ENCODE results near the gene BCL2.
A peak's percentile ranks its signal among the peaks of the same experiment; 100 is the strongest.

Gene BCL2

DNA sequence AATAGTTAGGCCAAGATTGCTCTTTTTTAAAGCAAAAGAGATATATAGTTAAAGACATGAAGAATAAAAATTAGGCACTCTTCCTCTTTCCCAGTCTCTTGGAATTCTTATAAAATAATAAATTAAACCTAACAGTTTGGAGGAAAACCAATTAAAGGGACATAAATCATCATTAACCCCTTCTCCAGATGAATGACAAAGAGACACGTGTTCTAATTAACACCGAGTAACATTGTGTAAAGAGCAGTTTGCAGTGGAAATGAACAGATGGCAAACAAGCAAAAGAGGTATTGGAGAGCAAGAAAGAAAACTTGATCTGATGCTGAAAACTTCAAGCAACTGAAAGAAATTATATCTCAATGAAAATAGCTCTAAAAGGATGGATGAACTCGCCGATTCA is 48.4 kb downstream of the BCL2 start:
- H3K4me1 ChIP-seq: peaks cover 7% of the 10 kb centered on the region
- H3K4me3 ChIP-seq (ENCODE audit: low read depth, low read length): no peak overlapping the region
- TF ChIP-seq, protein P1, sequence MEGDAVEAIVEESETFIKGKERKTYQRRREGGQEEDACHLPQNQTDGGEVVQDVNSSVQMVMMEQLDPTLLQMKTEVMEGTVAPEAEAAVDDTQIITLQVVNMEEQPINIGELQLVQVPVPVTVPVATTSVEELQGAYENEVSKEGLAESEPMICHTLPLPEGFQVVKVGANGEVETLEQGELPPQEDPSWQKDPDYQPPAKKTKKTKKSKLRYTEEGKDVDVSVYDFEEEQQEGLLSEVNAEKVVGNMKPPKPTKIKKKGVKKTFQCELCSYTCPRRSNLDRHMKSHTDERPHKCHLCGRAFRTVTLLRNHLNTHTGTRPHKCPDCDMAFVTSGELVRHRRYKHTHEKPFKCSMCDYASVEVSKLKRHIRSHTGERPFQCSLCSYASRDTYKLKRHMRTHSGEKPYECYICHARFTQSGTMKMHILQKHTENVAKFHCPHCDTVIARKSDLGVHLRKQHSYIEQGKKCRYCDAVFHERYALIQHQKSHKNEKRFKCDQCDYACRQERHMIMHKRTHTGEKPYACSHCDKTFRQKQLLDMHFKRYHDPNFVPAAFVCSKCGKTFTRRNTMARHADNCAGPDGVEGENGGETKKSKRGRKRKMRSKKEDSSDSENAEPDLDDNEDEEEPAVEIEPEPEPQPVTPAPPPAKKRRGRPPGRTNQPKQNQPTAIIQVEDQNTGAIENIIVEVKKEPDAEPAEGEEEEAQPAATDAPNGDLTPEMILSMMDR (IDR thresholded peaks at IDR 0.05; ENCODE audit: low read depth, low read length): no peak
- H3K36me3 ChIP-seq: no peaks in the 10 kb centered on the region
- H3K9me3 ChIP-seq: no peaks in the 10 kb centered on the region
- no peak for DNase-seq
- no peaks in the 10 kb centered on the region for H3K27me3 ChIP-seq

DNA sequence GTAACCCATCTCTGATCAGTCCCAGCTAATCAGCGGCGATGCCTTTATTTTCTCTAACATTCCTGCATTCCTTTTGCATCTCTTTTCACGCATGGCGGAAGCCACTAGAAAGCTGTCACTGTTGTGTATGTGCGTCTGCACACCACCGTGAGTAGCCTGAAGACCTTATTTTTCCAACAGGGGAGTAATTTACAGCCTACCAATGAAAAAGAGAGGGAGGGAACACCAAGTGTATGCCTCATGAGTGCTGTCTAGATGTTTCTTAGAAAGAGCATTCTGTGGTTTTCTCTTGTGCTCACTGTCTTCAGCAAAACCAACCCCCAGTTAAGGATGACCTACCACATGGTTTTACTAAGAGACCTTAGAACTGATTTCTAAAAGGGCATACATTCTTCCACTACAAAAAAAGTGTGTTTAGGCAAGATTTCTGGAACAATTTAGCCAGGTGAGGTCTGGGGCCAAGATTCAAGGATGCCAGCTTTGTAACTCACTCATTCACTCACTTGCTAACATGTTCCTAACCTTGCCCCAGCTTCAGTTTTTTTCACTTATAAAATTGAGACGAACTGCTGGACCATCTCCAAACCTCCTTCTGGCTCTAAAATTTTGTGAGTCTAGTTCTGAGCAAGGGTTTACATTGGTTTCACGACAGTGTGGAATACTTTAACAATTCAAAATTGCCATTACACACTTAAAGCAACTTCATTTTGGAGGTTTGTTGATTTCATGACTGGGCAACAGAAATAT is 51.4 kb downstream of the BCL2 start:
- TF ChIP-seq, protein P1 (IDR thresholded peaks at IDR 0.05; ENCODE audit: low read depth, low read length): no peak
- Histone ChIP-seq H3K9me3 (no peaks in the 10 kb centered on the region), H3K36me3 (no peaks in the 10 kb centered on the region), H3K4me1 (peaks cover 7% of the 10 kb centered on the region; the same call in 1 of the 2 replicates), H3K4me3 (ENCODE audit: low read depth, low read length) (no peak overlapping the region), H3K27me3 (no peaks in the 10 kb centered on the region)
- no peak for DNase-seq

DNA sequence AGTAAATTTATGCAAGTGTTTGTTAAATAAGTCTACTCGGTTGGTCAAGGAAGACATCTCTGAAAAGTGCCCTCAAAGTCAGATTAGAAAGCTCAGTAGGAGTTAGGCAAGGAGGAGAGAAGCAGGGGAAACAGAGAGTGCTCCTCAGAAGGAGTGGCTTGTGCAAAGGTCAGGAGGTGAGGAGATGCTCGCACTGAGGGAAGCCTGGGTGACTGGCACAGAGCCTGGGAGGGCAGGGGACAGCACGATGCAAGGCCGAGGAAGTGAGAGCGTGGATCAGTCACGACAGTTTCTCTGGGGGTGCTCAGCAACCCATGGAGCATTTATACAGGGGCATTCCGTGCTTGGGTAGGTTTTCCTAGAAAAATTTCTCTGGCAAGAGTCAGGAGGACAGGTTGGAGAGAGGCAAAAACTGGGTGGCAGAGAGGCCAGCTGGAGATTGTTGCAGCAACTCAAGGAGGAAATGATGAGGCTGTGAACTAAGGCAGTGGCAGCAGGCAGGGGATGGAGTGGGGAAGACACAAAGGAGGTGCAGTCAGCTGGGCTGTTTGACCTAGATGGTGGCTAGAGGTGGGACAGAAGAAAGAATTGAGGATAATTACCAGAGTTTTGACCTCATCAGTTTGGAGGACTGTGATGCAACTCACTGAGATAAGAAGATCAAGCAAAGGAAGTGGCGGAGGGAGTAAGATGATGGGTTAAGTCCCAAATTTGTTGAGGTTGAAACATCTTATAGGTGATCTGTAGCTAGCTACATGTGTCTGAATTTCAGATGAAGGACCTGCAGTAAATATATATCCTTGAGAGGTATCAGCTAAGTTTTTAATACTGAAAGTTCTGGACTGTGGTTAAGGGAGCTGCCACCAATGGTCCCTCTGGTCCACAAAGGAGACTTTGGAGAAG is 52.4 kb downstream of the BCL2 start:
- Histone ChIP-seq H3K4me3 (ENCODE audit: low read depth, low read length) (no peak overlapping the region), H3K27me3 (no peaks in the 10 kb centered on the region), H3K36me3 (no peaks in the 10 kb centered on the region), H3K4me1 (peaks cover 4% of the 10 kb centered on the region; the same call in 1 of the 2 replicates), H3K9me3 (no peaks in the 10 kb centered on the region)
- TF ChIP-seq, protein P1 (IDR thresholded peaks at IDR 0.05; ENCODE audit: low read depth, low read length): no peak
- DNase-seq: no peak

DNA sequence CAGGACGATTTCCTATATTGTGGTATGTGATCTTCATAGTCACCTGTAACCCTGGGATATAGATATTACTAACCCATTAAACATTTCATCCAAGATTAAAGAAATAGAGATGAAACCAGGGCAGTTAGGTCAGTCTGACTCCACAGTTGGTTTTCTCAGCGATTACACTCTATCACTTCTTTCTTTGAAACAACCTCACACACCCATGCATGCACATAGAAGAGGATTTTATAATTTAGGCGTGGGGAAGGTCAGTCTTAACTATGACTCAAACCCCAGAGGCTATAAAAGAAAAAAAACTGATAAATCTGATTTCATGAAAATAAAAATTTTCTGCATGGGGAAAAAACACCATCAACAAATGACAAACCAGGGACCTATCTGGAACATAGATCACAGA is 54.2 kb downstream of the BCL2 start:
- H3K36me3 ChIP-seq: no peaks in the 10 kb centered on the region
- no peak for DNase-seq
- TF ChIP-seq, protein P1 (IDR thresholded peaks at IDR 0.05; ENCODE audit: low read depth, low read length): no peak

DNA sequence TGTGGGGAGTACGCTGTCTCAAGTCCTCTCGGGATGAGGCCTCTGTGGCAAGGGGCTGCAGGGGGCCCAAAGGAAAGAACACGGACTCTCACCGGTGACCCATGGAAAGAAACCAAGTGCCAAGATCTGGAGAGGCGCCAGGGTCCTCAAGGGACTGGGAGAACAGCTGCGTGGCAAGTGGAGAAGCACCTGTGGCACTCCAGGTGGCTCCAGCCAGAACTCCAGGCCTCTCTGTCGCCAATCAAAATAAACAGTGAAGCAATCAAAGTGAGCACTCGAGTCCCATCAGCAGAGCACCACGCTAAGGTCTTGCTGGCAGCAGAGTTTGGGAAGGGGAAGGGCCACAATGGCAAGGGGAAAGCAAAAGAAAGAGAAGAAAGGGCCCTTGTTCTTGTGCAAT is 54.7 kb downstream of the BCL2 start:
- H3K36me3 ChIP-seq: no peaks in the 10 kb centered on the region
- TF ChIP-seq, protein P1 (IDR thresholded peaks at IDR 0.05; ENCODE audit: low read depth, low read length): no peak
- no peaks in the 10 kb centered on the region for H3K4me1 ChIP-seq
- H3K9me3 ChIP-seq: no peaks in the 10 kb centered on the region
- H3K27me3 ChIP-seq: no peaks in the 10 kb centered on the region
- H3K4me3 ChIP-seq (ENCODE audit: low read depth, low read length): no peak overlapping the region
- DNase-seq: peak; percentile 10

More for the DNA sequence above, 54.2 kb downstream of the BCL2 start:
- H3K27me3 ChIP-seq: no peaks in the 10 kb centered on the region
- no peaks in the 10 kb centered on the region for H3K4me1 ChIP-seq
- H3K9me3 ChIP-seq: no peaks in the 10 kb centered on the region
- no peak overlapping the region for H3K4me3 ChIP-seq (ENCODE audit: low read depth, low read length)

Measured in BE2C (cell line).